ENCODE data around the gene LANCL1.
"Not testable (repeated sequence)": the region's sequence is repeated elsewhere in the genome, so short reads cannot be mapped to it uniquely, and the experiment has no call there.

The LANCL1 gene

DNA sequence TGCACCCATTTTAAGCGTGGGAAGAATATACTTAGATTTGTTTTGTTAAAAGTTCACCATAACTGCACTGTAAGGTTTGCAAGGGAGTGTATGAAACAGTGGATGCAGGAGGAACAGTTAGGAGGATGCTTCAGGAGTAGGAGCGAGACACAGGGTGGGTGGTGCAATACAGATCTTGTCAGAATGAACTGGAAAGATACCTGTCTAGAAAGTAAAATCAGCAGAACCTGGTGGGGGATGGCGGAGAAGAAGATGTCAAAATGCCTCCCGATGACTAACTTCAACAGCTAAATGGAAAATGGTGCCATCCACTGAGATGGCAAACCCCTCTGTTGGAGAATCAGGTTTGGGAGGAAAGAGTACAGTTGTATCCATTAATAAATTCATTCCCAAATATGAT lies 18.2 kb downstream of the LANCL1 start:
- no peak for DNase-seq

DNA sequence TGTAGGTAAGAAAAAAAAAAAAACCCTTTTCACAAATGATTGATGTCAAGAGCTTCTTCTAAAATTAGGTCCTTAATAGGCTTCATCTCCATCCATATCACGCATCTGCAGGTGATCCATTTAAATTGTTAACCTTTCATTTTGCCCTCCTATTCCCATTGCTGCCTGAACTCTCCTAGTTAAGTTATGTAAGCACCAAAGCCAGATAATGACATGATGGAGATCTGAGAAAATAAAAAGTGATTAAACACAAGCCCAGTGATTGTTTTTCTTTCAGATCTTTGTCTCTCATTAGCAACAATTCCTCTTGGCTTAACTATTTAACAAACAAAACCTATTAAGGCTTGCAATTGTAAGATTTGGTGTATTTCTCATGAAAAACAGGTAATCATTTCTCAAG lies 20.0 kb downstream of the LANCL1 start:
- no peak for DNase-seq

DNA sequence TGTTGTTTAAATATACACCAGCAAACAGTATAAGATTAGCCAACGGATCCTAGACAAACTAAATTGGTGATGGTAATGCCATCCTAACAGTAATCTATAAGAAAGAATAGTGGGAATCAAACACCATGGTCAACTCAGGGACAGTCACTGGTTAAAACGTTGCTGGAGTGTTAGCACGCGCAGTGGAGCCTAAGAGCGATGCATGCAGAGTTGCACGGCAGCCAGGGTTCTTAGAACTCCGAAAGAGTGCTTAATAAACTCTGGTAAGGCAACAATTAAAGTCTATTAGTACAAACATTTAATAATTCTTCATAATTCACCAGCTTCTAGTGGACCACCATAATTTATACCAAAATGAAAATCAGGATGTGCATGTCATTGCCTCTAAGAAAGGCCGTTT lies 22.2 kb downstream of the LANCL1 start:
- DNase-seq, result no peak

DNA sequence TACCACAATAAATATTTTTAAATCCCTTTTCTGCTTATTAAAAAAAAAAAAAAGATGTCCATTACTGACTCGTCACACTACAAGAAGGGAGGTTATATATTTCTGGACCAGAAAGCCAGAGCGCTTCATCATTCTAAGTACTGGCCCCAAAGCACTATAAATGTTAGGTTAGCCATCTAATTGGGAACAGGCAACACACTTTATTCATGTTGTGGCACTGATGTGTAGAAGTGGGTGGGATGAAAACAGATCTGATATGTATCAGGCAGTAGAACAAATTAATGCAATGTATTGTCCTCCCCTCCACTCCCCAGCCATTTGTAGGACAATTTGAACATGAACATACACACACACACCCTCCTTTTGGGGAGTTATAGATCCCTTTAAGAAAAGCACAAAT lies 24.4 kb downstream of the LANCL1 start:
- DNase-seq, result no peak

DNA sequence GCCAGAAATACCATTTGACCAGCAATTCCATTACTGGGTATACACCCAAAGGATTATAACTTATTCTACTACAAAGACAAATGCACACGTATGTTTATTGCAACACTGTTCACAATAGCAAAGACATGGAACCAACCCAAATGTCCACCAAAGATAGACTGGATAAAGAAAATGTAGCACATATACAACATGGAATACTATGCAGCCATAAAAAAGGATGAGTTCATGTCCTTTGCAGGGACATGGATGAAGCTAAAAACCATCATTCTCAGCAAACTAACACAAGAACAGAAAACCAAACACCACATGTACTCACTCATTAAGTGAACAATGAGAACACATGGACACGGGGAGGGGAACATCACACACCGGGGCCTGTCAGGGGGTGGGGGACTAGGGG lies 25.6 kb downstream of the LANCL1 start:
- DNase-seq, result not testable (repeated sequence)

DNA sequence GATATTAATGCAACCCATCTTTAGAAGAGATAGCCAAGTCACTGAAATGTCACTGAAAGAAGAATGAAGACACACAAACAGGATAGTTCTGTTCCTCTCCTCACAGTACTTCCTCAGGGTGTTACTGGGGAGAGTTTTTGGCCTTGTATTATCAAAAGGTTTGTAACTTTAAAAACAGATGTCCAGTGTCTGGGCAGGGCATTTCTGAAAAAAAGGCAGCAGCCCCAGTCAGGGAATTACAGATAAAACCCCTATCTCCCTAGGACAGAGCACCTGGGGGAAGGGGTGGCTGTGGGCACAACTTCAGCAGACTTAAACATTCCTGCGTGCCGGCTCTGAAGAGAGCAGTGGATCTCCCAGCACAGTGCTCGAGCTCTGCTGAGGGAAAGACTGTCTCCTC lies 30.8 kb downstream of the LANCL1 start:
- DNase-seq, result no peak

DNA sequence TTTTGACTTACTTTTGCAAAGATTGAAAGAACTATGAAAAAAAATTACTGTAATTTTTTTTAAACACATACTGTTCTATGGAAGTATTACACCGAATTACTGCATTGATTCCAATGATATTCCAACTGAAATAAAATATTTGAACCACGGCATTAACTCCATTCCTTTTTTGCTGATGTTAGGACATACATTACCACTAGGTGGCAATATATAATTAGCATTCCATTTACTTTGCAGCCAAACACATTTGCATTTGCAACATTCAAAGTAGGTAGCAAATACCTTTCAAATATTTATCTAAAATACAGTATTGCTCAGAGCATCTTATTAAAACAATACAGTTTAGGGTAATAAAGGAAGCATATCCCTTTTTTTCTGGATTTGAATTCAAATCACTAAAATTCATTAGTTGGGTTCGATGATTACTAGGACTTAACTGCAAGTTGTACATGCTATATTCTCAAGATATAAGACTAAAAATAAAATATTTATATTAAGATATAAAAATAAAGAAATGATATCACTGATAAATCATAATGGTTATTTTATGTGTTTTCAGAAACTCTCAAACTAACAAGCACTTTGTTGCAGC lies 31.3 kb downstream of the LANCL1 start:
- peak; percentile 8 for DNase-seq

DNA sequence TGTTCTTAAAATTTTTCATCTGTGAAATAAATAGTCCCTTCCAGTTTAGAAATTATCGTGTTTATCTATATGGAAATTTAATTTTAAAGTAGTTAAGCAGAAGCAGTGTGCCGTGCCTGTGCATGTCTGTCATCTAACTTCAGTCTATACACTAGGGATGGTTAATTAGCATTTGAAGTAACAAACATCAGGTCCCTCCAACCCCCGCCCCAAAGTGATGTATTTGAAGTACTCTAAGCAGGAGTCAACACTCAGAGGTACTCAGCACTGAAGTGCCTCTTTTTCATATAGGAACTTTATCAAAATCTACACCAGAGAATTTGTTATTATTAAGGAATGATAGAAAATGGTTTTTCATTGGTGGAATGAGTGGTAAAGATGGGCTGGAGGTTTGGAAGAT lies 33.0 kb downstream of the LANCL1 start:
- no peak for DNase-seq

DNA sequence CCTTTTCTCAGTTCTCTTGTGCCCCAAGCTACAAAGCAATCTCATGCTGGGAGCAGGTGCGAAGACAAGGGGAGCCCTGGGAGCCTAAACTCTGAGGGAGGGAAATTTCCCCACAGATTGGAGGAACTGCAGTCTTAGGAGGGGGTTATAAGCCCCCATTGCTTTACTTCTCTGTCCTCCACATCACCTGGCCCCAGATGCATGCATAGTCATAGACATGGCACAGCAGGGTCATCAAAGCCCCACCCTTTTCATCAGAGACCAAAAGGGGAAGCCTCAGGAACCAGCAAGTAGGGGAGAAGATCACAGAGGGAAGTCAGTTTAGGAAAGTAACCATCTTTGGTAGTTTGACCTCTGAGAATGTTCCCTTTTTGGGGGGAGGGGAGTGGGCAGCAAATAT lies 33.7 kb downstream of the LANCL1 start:
- no peak for DNase-seq

DNA sequence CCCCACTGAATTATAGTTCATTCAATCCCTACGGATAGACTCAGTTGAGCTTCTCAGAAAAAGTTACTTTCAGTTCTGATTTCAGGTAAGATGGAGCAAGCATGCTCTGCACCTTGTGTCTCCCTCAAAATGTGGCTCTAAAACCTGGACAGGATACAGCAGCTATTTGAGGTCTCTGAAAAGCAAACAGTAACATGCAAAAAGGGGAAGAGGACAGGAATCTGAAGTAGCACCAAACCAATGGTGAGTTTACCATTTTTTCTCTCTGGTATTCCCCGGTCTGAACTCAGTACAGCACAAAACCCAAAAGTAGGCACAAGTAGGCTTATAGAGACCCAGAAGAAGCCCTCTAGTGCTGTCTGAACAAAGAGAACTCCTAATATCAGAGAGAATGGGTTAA lies 34.1 kb downstream of the LANCL1 start:
- no peak for DNase-seq

DNA sequence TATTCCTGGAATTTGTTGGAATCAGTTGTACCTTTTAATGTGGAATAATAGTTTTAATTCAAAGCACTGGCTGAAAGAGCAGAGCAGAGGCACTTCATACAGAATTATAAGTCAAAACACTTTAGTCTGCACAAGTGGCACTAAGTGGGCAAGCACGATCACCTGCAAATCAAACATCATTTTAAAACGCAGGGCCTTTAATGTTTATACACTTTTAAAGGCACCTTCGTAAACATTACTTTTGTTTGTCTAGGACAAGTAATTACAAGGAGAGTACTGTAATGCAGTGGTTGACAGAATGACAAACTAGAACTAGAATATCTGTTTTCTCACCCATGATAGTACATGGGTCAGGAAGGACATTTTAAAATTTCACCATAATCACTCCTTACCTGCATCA lies 36.4 kb downstream of the LANCL1 start:
- no peak for DNase-seq

DNA sequence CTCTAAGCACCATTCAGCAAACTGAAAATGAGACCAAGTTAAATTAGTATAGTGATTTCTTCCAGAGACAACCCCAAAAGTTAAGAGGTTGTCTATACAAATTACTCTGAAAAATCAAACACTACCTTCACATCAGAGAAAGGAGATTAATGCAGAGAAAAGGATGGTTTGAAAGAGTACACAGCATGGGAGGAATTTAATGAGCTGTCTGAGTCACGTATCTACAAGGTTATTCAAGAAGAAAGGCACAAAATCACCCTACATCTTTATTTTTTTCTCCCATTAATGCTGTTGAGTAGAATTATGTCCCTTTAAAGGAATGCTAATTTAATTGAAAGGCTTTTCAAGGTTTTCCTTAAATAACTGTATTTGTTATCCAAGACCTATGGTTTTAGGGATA lies 41.1 kb downstream of the LANCL1 start:
- no peak for DNase-seq

DNA sequence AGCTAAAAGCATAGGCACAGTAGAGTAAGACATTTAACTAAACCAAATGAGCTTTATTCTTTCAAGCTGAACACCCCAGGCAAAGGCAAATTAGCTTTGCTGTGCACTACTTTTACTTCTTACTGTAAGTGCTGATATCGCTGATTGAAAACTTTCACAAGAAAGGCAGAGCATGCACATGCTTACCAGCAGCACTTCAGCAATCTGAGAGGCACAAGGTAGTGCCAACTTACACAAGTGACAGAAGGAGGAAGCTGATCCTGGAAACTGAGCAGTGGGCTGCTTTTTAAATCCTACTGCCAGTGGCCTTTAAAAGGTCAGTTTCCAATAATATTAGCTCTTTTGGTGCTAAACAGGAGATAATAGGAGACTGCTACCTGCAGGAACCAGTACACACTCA lies 43.9 kb downstream of the LANCL1 start:
- DNase-seq, result no peak

DNA sequence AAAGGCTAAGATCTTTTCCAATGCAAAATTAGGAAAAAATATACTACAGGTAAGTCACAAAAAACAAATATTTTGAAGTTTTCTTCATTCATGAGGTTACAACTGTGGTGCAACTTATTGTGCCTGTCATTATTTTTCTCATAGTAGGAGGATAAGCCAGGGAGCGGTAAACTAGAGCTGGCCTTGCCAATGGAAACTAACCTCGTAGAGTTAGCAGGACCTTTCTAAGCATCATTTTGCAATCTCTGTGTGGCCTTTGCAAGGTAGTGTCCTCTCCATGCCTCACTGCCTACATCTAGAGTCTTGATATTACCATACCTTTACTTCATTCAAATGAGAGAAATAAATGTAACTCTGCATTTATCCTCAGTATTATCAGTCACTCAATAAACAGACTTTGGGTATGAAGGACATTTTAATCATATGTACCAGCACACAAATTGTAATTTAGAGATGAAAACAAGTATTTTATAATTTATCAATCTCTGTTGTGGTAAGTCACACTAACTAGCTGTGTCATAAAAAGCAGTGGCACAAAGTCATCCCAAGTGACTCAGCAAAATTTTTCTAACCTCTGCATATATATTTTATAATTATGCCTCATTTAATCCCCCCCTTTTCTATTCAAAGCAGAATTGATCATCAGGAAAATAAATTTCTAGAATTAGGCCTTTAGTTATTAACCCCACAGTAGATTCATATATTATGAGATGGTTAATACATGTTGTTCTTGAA lies 47.0 kb downstream of the LANCL1 start:
- no peak for DNase-seq

DNA sequence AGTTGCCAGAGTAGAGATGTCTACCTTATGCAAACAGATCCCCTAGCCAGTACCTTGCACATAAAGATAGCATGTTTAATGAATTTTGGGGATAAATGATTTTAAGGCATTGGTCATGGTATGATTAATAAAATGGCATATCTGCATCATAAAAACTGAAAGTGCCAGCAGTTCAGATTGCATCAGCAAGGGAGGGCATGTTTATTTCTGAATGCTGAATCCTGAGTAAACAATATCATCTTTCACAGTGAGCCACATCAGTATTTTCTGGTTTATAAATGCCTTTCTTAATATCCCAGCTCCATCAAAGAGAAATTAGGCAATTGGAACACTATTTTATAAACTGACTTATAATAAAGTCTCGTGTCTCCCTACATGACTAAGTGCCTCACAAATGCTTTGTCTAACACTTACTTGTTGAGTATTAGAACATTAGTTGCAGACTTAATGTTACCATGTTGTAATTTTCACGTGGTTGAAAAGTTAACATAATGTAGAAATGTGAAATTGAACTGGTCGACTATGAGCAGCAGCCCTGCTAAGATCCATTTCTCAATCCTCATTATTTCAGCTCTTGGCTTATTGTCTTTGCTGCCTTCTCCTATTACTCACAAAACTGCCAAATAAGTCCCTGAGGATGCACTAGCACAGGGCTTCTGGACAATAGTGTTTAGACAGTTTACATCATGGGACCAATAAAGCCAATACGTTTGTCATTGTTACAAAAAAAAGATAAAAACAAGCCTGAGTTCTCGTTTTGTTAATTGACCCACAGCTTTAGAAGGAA lies 48.0 kb downstream of the LANCL1 start:
- DNase-seq, result no peak

DNA sequence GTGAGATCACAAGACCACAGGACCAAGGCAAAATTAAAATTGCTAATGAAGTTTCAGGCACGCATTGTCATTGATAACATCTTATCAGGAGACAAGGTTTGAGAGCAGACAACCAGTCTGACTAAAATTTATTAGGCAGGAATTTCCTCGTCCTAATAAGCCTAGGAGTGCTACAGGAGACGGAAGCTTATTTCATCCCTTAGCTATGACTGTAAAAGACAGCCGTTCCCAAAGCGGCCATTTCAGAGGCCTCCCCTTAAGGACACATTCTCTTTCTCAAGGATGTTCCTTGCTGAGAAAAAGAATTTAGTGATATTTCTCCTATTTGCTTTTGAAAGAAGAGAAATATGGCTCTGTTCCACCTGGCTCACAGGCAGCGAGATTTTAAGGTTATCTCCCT lies 49.2 kb downstream of the LANCL1 start:
- DNase-seq, result not testable (repeated sequence)

DNA sequence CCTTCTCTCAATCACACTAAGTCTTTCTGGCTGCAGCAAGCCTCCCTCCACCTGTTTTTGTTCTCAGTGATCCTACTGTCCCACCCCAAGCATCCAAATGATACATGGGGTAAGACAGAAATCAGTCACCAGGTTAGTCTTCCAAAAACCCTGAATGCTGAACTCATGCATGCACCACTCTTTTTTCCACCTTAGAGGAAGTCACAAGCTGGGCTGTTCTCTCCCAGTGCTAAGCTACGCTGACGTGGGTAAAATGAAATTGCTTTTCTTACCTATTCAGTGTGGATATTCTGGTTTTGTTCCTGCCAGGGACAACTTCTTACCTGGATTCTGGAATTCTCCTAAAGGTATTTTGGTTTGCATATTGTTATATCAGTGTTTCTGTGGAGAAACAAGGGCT lies 54.2 kb downstream of the LANCL1 start:
- DNase-seq, result no peak

DNA sequence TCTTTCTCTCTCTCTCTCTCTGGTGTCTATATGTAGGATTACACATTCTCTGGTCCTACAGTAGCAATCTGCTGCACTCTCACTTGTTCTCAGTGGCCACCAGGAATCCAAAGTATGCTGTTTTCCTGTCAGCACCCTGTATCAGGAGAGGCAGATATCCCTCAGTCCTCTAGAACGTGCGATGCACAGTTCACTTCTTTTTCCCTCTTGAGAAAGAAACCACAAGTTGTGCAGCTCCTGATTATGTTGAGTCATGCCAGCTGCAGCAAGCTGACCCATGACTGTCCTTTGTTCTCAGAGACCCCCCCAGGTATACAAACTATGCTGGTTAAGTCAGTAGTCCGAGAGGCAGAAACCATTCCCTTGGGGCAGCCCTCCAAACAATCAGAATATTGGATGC lies 54.6 kb downstream of the LANCL1 start:
- no peak for DNase-seq

DNA sequence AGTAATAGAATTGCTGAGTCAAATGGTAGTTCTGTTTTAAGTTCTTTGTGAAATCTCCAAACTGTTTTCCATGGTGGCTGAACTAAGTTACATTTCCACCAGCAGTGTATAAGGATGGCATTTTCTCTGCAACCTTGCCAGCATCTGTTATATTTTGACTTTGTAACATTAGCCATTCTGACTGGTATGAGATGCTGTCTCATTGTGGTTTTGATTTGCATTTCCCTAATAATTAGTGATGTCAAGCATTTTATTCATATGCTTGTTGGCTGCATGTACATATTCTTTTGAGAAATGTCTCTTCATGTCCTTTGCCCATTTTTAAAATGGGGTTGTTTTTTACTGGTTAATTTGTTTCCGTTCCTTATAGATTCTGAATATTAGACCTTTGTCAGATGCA lies 63.9 kb downstream of the LANCL1 start:
- DNase-seq, result no peak

DNA sequence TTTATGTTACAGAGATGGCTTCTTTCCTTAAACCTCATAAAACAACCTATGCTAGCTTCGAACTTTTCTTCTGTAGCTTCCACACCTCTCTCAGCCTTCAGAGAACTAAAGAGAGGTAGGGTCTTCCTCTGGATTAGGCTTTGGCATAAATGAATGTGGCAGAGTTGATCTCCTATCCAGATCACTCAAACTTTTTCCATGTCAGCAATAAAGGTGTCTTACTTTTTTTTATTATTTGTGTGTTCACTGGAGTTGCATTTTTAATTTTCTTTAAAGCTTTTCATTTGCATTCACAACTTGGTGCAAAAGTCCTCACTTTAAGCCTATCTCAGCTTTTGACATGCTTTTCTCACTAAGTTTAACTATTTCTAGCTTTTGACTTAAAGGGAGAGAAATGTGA lies 66.0 kb downstream of the LANCL1 start:
- DNase-seq, result no peak

DNA sequence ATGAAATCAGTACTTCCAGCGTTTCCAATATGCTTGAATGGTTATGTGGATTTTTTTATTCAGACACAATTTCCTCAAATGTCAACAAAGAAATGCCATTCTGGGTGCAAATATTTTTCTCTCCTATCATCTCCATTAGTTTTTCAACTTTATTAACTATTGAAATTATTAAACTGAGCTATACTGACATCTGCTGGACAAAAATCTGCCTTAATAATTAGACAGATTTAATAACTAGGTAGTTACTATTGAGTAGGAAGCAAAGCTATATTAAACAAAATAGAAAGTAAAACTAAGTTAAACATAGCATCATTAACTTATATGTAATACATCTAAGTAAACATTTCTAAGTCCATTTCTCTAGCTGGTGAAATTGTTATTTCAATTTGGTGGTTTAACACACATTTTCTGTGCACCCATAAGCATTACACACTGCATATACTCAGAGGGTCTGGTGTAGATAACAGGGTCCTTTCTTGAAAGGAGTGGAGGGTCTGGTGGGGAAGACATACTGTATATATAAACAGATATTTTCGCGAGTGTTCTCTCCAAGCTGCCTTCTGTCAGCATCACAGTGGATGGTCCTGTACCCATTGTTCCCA lies 77.0 kb downstream of the LANCL1 start:
- DNase-seq, result no peak

DNA sequence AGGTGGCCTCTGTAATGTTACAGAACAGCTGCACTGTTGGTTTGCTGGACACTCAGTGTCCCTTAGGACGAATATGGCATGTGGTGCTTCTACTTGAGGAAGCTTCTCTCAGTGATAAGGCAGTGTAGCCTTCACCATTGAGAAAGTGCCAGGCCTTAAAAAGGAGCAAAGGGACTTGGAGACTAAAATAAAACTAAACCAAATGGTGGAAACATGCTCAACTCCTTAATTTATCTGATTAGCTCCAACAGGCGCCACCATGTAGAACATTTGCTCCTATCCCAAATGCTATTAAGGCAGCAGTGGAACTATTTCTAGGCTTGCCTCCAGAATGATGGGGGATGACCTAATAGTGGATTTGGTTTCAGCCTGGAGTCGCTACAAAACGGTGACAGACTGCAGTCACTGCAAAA lies 84.1 kb downstream of the LANCL1 start:
- no peak for DNase-seq

DNA sequence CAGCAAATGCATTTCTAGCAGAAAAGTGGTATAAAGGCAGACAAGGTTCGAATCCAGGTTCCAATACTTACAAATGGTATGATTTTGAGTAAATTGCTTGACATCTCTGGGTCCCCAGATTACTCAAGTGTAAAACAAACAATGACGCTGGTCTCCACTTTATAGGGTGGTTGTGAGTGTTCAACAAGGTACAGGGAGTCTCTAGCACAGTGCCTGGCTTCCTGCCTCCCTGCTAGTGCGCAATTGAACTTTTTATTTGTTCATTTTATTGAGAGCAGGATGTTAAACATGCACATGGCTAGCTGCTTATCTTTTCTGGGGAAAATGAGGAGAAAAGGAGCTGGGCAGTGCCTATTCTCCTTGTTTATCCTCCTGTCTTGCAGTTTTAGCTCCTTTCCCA lies 86.7 kb downstream of the LANCL1 start:
- DNase-seq, result no peak

DNA sequence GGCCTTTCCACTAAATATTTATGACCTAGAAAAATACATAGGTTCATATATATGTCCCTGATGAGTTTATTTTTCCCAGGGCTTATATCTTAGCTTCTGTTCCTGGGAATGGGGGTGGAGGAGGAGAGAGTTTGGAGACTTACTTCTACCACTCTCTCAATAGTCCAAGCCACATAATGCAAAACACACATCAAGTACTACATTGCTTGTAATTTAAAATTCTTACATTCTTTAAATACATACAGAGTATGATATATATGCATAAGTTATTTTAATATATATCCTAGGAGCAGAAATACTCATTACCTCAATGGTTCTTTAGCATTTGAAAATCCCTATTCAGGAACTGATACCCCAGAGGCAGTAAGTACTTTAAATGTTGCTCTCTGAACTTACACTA lies 88.4 kb downstream of the LANCL1 start:
- no peak for DNase-seq

Measured in central memory CD4-positive, alpha-beta T cell (primary cell).